UCSD-AML1 (cell line): ENCODE data around the gene AFG3L2.
A peak's percentile ranks its signal among the peaks of the same experiment; 100 is the strongest.

Experiments
- DNase-seq: peaks from one replicate; lab custom pipeline; 2025; ENCODE audit not compliant: unreplicated experiment; lab: John Stamatoyannopoulos, UW

Gene AFG3L2

GRCh38 chr18:12327510-12328178, 49.4 kb downstream of the AFG3L2 start:
- DNase-seq, result peak; percentile 77

- no peak for DNase-seq
Measured at GRCh38 chr18:12326711-12327460, 50.1 kb downstream of the AFG3L2 start.

- no peak for DNase-seq
Measured at GRCh38 chr18:12325726-12326245, 51.2 kb downstream of the AFG3L2 start.

GRCh38 chr18:12324991-12325725, 51.9 kb downstream of the AFG3L2 start:
- DNase-seq, result no peak

GRCh38 chr18:12321333-12321732, 55.7 kb downstream of the AFG3L2 start:
- DNase-seq, result no peak

- DNase-seq, result no peak
Measured at GRCh38 chr18:12318857-12319256, 58.2 kb downstream of the AFG3L2 start.

- DNase-seq, result no peak
Measured at GRCh38 chr18:12318334-12318697, 58.7 kb downstream of the AFG3L2 start.

- DNase-seq, result no peak
Measured at GRCh38 chr18:12317664-12318333, 59.2 kb downstream of the AFG3L2 start.

GRCh38 chr18:12315911-12316310, 61.1 kb downstream of the AFG3L2 start:
- no peak for DNase-seq

- no peak for DNase-seq
Measured at GRCh38 chr18:12315490-12315889, 61.5 kb downstream of the AFG3L2 start.

- no peak for DNase-seq
Measured at GRCh38 chr18:12314591-12315305, 62.3 kb downstream of the AFG3L2 start.

GRCh38 chr18:12313530-12314245, 63.3 kb downstream of the AFG3L2 start:
- no peak for DNase-seq

GRCh38 chr18:12312976-12313375, 64.1 kb downstream of the AFG3L2 start:
- DNase-seq, result no peak

- DNase-seq, result no peak
Measured at GRCh38 chr18:12310762-12311161, 66.3 kb downstream of the AFG3L2 start.

GRCh38 chr18:12309683-12310198, 67.3 kb downstream of the AFG3L2 start:
- no peak for DNase-seq

- DNase-seq, result peak; percentile 62
Measured at GRCh38 chr18:12308386-12309100, 68.5 kb downstream of the AFG3L2 start.

GRCh38 chr18:12307701-12308385, 69.2 kb downstream of the AFG3L2 start, which contains the start of gene TUBB6:
Gene TUBB6 (plus strand): TSS chr18:12308241. CDS start chr18:12308293, 52 bp downstream.
- peak; percentile 66 for DNase-seq
